ENCODE measurements around the gene PLA2G5.
"Not testable (repeated sequence)": the region's sequence is repeated elsewhere in the genome, so short reads cannot be mapped to it uniquely, and the experiment has no call there.

Gene PLA2G5

GRCh38 chr1:20120796-20121195 lies 50.8 kb downstream of the PLA2G5 start:
- H3K27me3 ChIP-seq (ENCODE audit: control insufficient read depth, insufficient read depth, low read length) = no peaks in the 10 kb centered on the region
- H3K27ac ChIP-seq (ENCODE audit: low read depth, low read length) = no peak overlapping the region
- no peak overlapping the region for H3K9ac ChIP-seq (ENCODE audit: low read depth, low read length)
- H3K4me3 ChIP-seq (ENCODE audit: low read depth, low read length) = no peak overlapping the region
- no peaks in the 10 kb centered on the region for H3K4me1 ChIP-seq (ENCODE audit: control insufficient read depth, insufficient read depth, low read length)
- H3K36me3 ChIP-seq (ENCODE audit: control insufficient read depth, insufficient read depth, low read length) = no peaks in the 10 kb centered on the region
- no peaks in the 10 kb centered on the region for H3K9me3 ChIP-seq (ENCODE audit: control insufficient read depth, insufficient read depth, low read length)

- H3K27ac ChIP-seq (ENCODE audit: low read depth, low read length) = no peak overlapping the region
- H3K36me3 ChIP-seq (ENCODE audit: control insufficient read depth, insufficient read depth, low read length) = no peaks in the 10 kb centered on the region
- no peaks in the 10 kb centered on the region for H3K4me1 ChIP-seq (ENCODE audit: control insufficient read depth, insufficient read depth, low read length)
- H3K27me3 ChIP-seq (ENCODE audit: control insufficient read depth, insufficient read depth, low read length) = no peaks in the 10 kb centered on the region
- H3K9ac ChIP-seq (ENCODE audit: low read depth, low read length) = no peak overlapping the region
- no peaks in the 10 kb centered on the region for H3K9me3 ChIP-seq (ENCODE audit: control insufficient read depth, insufficient read depth, low read length)
- H3K4me3 ChIP-seq (ENCODE audit: low read depth, low read length) = no peak overlapping the region
These were observed 53.9 kb downstream of the PLA2G5 start for GRCh38 chr1:20123722-20124455.

- H3K36me3 ChIP-seq (ENCODE audit: control insufficient read depth, insufficient read depth, low read length) = no peaks in the 10 kb centered on the region
- H3K27me3 ChIP-seq (ENCODE audit: control insufficient read depth, insufficient read depth, low read length) = no peaks in the 10 kb centered on the region
- peaks cover 3% of the 10 kb centered on the region; the same call in 1 of the 2 replicates for H3K9me3 ChIP-seq (ENCODE audit: control insufficient read depth, insufficient read depth, low read length)
- no peak overlapping the region for H3K4me3 ChIP-seq (ENCODE audit: low read depth, low read length)
- H3K9ac ChIP-seq (ENCODE audit: low read depth, low read length) = no peak overlapping the region
- H3K27ac ChIP-seq (ENCODE audit: low read depth, low read length) = no peak overlapping the region
- H3K4me1 ChIP-seq (ENCODE audit: control insufficient read depth, insufficient read depth, low read length) = no peaks in the 10 kb centered on the region
These were observed 54.6 kb downstream of the PLA2G5 start for GRCh38 chr1:20124456-20125057.

- no peak overlapping the region for H3K4me3 ChIP-seq (ENCODE audit: low read depth, low read length)
- no peaks in the 10 kb centered on the region for H3K36me3 ChIP-seq (ENCODE audit: control insufficient read depth, insufficient read depth, low read length)
- H3K27me3 ChIP-seq (ENCODE audit: control insufficient read depth, insufficient read depth, low read length) = no peaks in the 10 kb centered on the region
- H3K4me1 ChIP-seq (ENCODE audit: control insufficient read depth, insufficient read depth, low read length) = no peaks in the 10 kb centered on the region
- no peak overlapping the region for H3K9ac ChIP-seq (ENCODE audit: low read depth, low read length)
- peaks cover 3% of the 10 kb centered on the region; the same call in 1 of the 2 replicates for H3K9me3 ChIP-seq (ENCODE audit: control insufficient read depth, insufficient read depth, low read length)
- H3K27ac ChIP-seq (ENCODE audit: low read depth, low read length) = no peak overlapping the region
These were observed 55.1 kb downstream of the PLA2G5 start for GRCh38 chr1:20125100-20125499.

GRCh38 chr1:20126041-20126805 lies 56.2 kb downstream of the PLA2G5 start:
- H3K27me3 ChIP-seq (ENCODE audit: control insufficient read depth, insufficient read depth, low read length) = no peaks in the 10 kb centered on the region
- peaks cover 3% of the 10 kb centered on the region; the same call in 1 of the 2 replicates for H3K9me3 ChIP-seq (ENCODE audit: control insufficient read depth, insufficient read depth, low read length)
- no peaks in the 10 kb centered on the region for H3K4me1 ChIP-seq (ENCODE audit: control insufficient read depth, insufficient read depth, low read length)
- H3K27ac ChIP-seq (ENCODE audit: low read depth, low read length) = no peak overlapping the region
- H3K4me3 ChIP-seq (ENCODE audit: low read depth, low read length) = no peak overlapping the region
- no peak overlapping the region for H3K9ac ChIP-seq (ENCODE audit: low read depth, low read length)
- H3K36me3 ChIP-seq (ENCODE audit: control insufficient read depth, insufficient read depth, low read length) = no peaks in the 10 kb centered on the region

GRCh38 chr1:20126806-20127440 lies 56.9 kb downstream of the PLA2G5 start:
- no peak overlapping the region for H3K9ac ChIP-seq (ENCODE audit: low read depth, low read length)
- no peak overlapping the region for H3K27ac ChIP-seq (ENCODE audit: low read depth, low read length)

GRCh38 chr1:20130518-20130917 lies 60.5 kb downstream of the PLA2G5 start:
- not testable (repeated sequence) for H3K4me1 ChIP-seq (ENCODE audit: control insufficient read depth, insufficient read depth, low read length); H3K27me3 ChIP-seq (ENCODE audit: control insufficient read depth, insufficient read depth, low read length); H3K27ac ChIP-seq (ENCODE audit: low read depth, low read length); H3K36me3 ChIP-seq (ENCODE audit: control insufficient read depth, insufficient read depth, low read length); H3K9ac ChIP-seq (ENCODE audit: low read depth, low read length); H3K9me3 ChIP-seq (ENCODE audit: control insufficient read depth, insufficient read depth, low read length); H3K4me3 ChIP-seq (ENCODE audit: low read depth, low read length)

More at GRCh38 chr1:20126806-20127440, 56.9 kb downstream of the PLA2G5 start:
- no peak overlapping the region for H3K4me3 ChIP-seq (ENCODE audit: low read depth, low read length)
- H3K36me3 ChIP-seq (ENCODE audit: control insufficient read depth, insufficient read depth, low read length) = no peaks in the 10 kb centered on the region
- H3K4me1 ChIP-seq (ENCODE audit: control insufficient read depth, insufficient read depth, low read length) = no peaks in the 10 kb centered on the region
- H3K9me3 ChIP-seq (ENCODE audit: control insufficient read depth, insufficient read depth, low read length) = peaks cover 3% of the 10 kb centered on the region; the same call in 1 of the 2 replicates
- H3K27me3 ChIP-seq (ENCODE audit: control insufficient read depth, insufficient read depth, low read length) = no peaks in the 10 kb centered on the region

GRCh38 chr1:20134995-20135394 lies 65.0 kb downstream of the PLA2G5 start:
- Histone ChIP-seq H3K27me3 (ENCODE audit: control insufficient read depth, insufficient read depth, low read length) (no peaks in the 10 kb centered on the region), H3K9me3 (ENCODE audit: control insufficient read depth, insufficient read depth, low read length) (no peaks in the 10 kb centered on the region), H3K9ac (ENCODE audit: low read depth, low read length) (no peak overlapping the region), H3K36me3 (ENCODE audit: control insufficient read depth, insufficient read depth, low read length) (no peaks in the 10 kb centered on the region), H3K4me1 (ENCODE audit: control insufficient read depth, insufficient read depth, low read length) (no peaks in the 10 kb centered on the region), H3K4me3 (ENCODE audit: low read depth, low read length) (no peak overlapping the region), H3K27ac (ENCODE audit: low read depth, low read length) (no peak overlapping the region)

GRCh38 chr1:20136249-20136648 lies 66.3 kb downstream of the PLA2G5 start:
- Histone ChIP-seq H3K9ac (ENCODE audit: low read depth, low read length) (no peak overlapping the region), H3K27me3 (ENCODE audit: control insufficient read depth, insufficient read depth, low read length) (no peaks in the 10 kb centered on the region), H3K27ac (ENCODE audit: low read depth, low read length) (no peak overlapping the region), H3K9me3 (ENCODE audit: control insufficient read depth, insufficient read depth, low read length) (no peaks in the 10 kb centered on the region), H3K4me1 (ENCODE audit: control insufficient read depth, insufficient read depth, low read length) (no peaks in the 10 kb centered on the region), H3K36me3 (ENCODE audit: control insufficient read depth, insufficient read depth, low read length) (no peaks in the 10 kb centered on the region), H3K4me3 (ENCODE audit: low read depth, low read length) (no peak overlapping the region)

- H3K4me3 ChIP-seq (ENCODE audit: low read depth, low read length) = no peak overlapping the region
- no peaks in the 10 kb centered on the region for H3K36me3 ChIP-seq (ENCODE audit: control insufficient read depth, insufficient read depth, low read length)
- H3K9me3 ChIP-seq (ENCODE audit: control insufficient read depth, insufficient read depth, low read length) = no peaks in the 10 kb centered on the region
- H3K4me1 ChIP-seq (ENCODE audit: control insufficient read depth, insufficient read depth, low read length) = no peaks in the 10 kb centered on the region
- no peak overlapping the region for H3K9ac ChIP-seq (ENCODE audit: low read depth, low read length)
- H3K27ac ChIP-seq (ENCODE audit: low read depth, low read length) = no peak overlapping the region
- H3K27me3 ChIP-seq (ENCODE audit: control insufficient read depth, insufficient read depth, low read length) = no peaks in the 10 kb centered on the region
These were observed 67.1 kb downstream of the PLA2G5 start for GRCh38 chr1:20137055-20137454.

Data from HUES48 (cell line).